ENCODE data around the gene NTM. TPM values are rescaled to one million over a fixed set of nuclear protein-coding genes. Genes with fewer than 3 reads are reported as not detected.

NTM gene
- total RNA-seq, 1 donor, result 52.2 TPM

DNA sequence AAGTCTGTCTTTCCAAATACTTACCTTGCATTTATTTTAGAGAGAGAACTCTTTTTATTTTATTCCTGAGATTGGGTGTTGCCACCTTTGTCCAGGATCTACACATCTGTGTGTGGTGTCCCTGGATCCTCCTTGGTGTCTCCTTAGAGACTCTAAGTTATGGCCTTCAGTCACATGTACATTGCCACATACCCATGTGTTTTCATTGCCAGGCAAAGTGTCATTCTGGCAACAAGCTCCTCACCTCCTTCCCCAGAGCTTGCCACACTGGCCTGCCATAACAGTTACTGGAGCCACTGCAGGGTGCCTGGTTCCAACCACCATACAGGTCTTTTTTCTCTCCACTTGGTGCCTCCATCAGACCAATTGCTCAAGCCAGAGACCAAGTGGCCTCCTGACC, 379.7 kb downstream of the NTM start:
- H3K4me3 ChIP-seq (ENCODE audit: low read depth, low read length), result no peak overlapping the region
- no peak for DNase-seq (ENCODE audit: low read depth)
- TF ChIP-seq, protein P1, sequence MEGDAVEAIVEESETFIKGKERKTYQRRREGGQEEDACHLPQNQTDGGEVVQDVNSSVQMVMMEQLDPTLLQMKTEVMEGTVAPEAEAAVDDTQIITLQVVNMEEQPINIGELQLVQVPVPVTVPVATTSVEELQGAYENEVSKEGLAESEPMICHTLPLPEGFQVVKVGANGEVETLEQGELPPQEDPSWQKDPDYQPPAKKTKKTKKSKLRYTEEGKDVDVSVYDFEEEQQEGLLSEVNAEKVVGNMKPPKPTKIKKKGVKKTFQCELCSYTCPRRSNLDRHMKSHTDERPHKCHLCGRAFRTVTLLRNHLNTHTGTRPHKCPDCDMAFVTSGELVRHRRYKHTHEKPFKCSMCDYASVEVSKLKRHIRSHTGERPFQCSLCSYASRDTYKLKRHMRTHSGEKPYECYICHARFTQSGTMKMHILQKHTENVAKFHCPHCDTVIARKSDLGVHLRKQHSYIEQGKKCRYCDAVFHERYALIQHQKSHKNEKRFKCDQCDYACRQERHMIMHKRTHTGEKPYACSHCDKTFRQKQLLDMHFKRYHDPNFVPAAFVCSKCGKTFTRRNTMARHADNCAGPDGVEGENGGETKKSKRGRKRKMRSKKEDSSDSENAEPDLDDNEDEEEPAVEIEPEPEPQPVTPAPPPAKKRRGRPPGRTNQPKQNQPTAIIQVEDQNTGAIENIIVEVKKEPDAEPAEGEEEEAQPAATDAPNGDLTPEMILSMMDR (IDR thresholded peaks at IDR 0.05; ENCODE audit: insufficient read depth, low read length), result no peak

DNA sequence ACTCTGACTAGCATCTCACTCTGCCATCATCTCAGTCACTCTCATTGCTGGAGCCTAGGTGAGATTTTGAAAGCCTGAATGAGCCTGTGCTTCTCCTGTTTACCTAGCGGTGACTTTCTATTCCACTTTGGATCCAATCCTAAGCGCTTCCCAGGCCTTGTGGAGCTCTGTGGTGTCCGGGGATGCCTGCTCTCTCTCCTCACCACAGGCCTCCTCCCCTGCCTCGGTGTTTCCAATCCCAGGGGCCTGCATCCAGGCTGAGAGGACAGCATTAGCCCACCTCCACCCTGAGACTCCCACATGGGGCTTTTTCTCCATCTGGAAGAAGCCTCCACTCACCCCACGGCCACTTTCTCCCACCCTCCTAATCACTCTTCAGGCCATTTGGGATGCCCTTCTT, 380.3 kb downstream of the NTM start:
- H3K4me3 ChIP-seq (ENCODE audit: low read depth, low read length), result no peak overlapping the region
- TF ChIP-seq, protein P1 (IDR thresholded peaks at IDR 0.05; ENCODE audit: insufficient read depth, low read length), result no peak
- no peak for DNase-seq (ENCODE audit: low read depth)

DNA sequence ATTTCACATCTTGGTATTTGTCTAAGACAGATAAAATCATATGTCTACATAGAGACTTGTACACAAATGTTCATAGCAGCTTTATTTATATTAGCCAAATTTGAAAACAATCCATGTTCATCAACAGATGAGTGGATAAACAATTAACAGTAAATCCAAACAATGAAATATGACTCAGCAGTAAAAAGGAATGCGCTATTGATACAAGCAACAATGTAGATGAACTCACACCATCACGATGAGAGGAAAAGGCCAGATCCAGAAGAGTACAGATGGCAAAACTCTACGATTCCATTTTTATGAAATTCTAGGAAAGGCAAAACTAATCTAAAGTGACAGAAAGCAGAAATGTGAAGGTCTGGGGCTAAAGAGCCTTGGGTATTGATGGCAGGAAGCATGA, 384.3 kb downstream of the NTM start:
- TF ChIP-seq, protein P1 (IDR thresholded peaks at IDR 0.05; ENCODE audit: insufficient read depth, low read length), result no peak
- no peak for DNase-seq (ENCODE audit: low read depth)
- H3K4me3 ChIP-seq (ENCODE audit: low read depth, low read length), result no peak overlapping the region

DNA sequence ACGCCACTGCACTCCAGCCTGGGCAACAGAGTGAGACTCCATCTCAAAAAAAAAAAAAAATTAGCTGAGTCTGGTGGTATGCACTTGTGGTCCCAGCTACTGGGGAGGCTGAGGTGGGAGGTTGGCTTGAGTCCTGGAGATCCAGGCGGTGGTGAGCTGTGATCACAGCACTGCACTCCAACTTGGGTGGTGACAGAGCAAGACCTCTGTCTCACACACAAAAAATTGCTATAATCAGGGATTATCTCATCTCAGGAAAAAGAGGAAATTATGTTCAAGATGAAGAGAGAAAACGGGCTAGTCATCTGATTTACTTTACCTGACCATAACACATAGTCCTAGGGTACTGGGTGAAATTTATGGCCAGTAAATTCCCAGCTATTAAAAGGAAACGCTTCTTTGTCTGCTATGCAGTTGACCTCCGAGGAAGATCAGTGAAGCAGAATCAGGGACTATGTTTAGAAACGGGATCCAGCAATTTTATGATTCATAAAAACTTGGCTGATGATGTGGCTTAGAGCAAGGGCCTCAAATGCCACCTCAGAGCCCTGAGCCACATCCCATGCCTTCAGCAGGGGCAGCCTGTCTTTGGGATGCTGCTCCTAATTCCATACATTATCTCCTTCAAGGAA, 386.2 kb downstream of the NTM start:
- TF ChIP-seq, protein P1 (IDR thresholded peaks at IDR 0.05; ENCODE audit: insufficient read depth, low read length), result no peak
- H3K4me3 ChIP-seq (ENCODE audit: low read depth, low read length), result no peak overlapping the region
- DNase-seq (ENCODE audit: low read depth), result peak; percentile 43

DNA sequence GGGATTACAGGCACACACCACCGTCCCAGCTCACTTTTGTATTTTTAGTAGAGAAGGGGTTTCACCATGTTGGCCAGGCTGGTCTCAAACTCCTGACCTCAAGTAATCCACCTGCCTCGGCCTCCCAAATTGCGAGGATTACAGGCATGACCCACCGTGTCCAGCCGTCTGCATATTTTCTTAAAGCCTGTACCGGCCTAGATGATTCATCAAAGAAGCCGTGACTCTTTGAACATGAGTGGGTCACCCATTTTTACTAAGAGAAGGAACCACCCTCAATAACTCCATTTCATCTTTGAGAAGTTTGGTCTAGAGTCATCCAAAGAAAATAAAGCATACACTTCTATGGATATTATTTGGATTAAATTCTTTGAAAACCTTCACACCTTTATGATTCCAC, 388.3 kb downstream of the NTM start:
- TF ChIP-seq, protein P1 (IDR thresholded peaks at IDR 0.05; ENCODE audit: insufficient read depth, low read length), result no peak
- DNase-seq (ENCODE audit: low read depth), result no peak

DNA sequence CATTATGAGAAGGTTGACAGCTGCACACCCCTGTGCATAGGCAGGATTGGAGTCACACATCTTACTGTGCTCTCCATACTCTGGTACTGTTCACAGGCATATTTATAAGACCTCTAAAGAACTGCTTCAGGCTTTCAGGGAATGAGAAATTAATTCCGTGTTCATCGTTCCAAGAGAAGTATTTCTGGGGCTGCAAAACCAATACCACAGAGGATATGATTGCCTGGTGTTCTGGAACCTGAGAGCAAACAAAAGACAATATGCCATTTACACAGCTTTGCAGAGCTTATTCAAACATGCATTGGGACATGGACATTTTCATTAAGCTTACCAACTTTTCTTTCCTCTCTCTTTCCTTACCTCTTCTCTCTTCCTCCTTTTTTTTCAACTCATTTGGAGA, 388.7 kb downstream of the NTM start:
- H3K4me3 ChIP-seq (ENCODE audit: low read depth, low read length), result no peak overlapping the region
- TF ChIP-seq, protein P1 (IDR thresholded peaks at IDR 0.05; ENCODE audit: insufficient read depth, low read length), result no peak
- no peak for DNase-seq (ENCODE audit: low read depth)

More for the DNA sequence above, 388.3 kb downstream of the NTM start:
- H3K4me3 ChIP-seq (ENCODE audit: low read depth, low read length), result no peak overlapping the region

Measured in fibroblast of the aortic adventitia (primary cell).